HCT116 (cell line): ENCODE data around the gene RBFOX2. TPM values are rescaled to one million over a fixed set of nuclear protein-coding genes. Genes with fewer than 3 reads are reported as not detected.

Experiments
- ATAC-seq: fragments of 200-7000 bp; cut with Tn5 transposase; 2 replicates; pipeline ENCODE4 v1.9.1; 2020; ENCODE audit warnings: mild to moderate bottlenecking, moderate library complexity
- BruUV-seq: library from RNA; stranded (reverse); fragments of 400-500 nt; replicated peaks from 2 replicates; lab custom pipeline; 2021; lab: Mats Ljungman, UMichigan
- CTCF ChIA-PET: fragments of 300-600 bp; sonication (Branson Sonifier 250); formaldehyde crosslinking; loops from one replicate; lab custom pipeline; 2021; ENCODE audit warnings: antibody characterized with exemption; lab: Charles Lee
- POLR2A ChIA-PET: fragments of 300-600, 350-600 bp; sonication (Branson Sonifier 250); formaldehyde crosslinking; loops from one replicate; lab custom pipeline; 2021; ENCODE audit warnings: antibody characterized with exemption; lab: Charles Lee
- RAD21 ChIA-PET, 2 experiments: fragments of 300-600 bp; sonication (Branson Sonifier 250); formaldehyde crosslinking; loops; one replicate each; lab custom pipeline; 2023; ENCODE audit warnings: low total read pairs in 2 of 2; ENCODE audit not compliant: uncharacterized antibody in 2 of 2, unreplicated experiment in 2 of 2, low non-redundant PET in 1 of 2; lab: Charles Lee
- DNase-seq: peaks from one replicate; pipeline ENCODE4 v3.0.0-alpha.2; 2010; ENCODE audit warnings: low read depth, low spot score
- H2AFZ ChIP-seq: fragments of 200-600 bp; shearing (Covaris generic), sonication (generic); 2 replicates; pipeline ENCODE4 v1.6.1; 2017; ENCODE audit warnings: low read depth, mixed run types, mixed read lengths, antibody characterized with exemption, low read length; ENCODE audit not compliant: poor library complexity, severe bottlenecking
- H3K27ac ChIP-seq: 2 replicates; pipeline ENCODE4 v1.5.1; 2012; ENCODE audit warnings: low read depth, low read length
- H3K27me3 ChIP-seq: fragments of 200-600 bp; sonication (generic); 2 replicates; pipeline ENCODE4 v1.6.1; 2016; ENCODE audit warnings: mixed run types, low read length, mixed read lengths; ENCODE audit not compliant: insufficient read depth
- H3K36me3 ChIP-seq, 2 experiments: fragments of 200-500 bp in 1 of 2; fragments of 200-600 bp in 1 of 2; sonication (Bioruptor generic) in 1 of 2; sonication (generic) in 1 of 2; 2 replicates each; pipeline versions ENCODE4 v1.5.1 to v1.6.1; 2014 to 2016; ENCODE audit warnings: low read length in 2 of 2, inconsistent platforms in 1 of 2, mixed read lengths in 1 of 2, mixed run types in 1 of 2; ENCODE audit not compliant: insufficient read depth in 2 of 2, control insufficient read depth in 1 of 2
- H3K4me1 ChIP-seq, 2 experiments: fragments of 200-600 bp in 1 of 2; sonication (generic) in 1 of 2; 2 replicates each; pipeline versions ENCODE4 v1.5.1 to v1.6.1; 2012 to 2017; ENCODE audit warnings: low read length in 2 of 2, inconsistent platforms in 1 of 2, mild to moderate bottlenecking in 1 of 2, mixed read lengths in 1 of 2, mixed run types in 1 of 2, moderate library complexity in 1 of 2; ENCODE audit not compliant: insufficient read depth in 2 of 2, control insufficient read depth in 1 of 2
- H3K4me2 ChIP-seq: fragments of 200-600 bp; sonication (generic); 2 replicates; pipeline ENCODE4 v1.6.1; 2017; ENCODE audit warnings: mixed run types, low read length, mixed read lengths
- H3K4me3 ChIP-seq, 2 experiments: fragments of 200-600 bp in 1 of 2; sonication (generic) in 1 of 2; replicated peaks in 1 of 2; 2 replicates each; pipeline ENCODE4 v1.5.1; 2011 to 2016; ENCODE audit warnings: low read length in 2 of 2, control low read depth in 1 of 2, low read depth in 1 of 2, mild to moderate bottlenecking in 1 of 2, mixed read lengths in 1 of 2, mixed run types in 1 of 2
- H3K79me2 ChIP-seq: fragments of 200-600 bp; sonication (generic); 2 replicates; pipeline ENCODE4 v1.6.1; 2017; ENCODE audit warnings: mild to moderate bottlenecking, mixed run types, low read length, moderate library complexity, mixed read lengths; ENCODE audit not compliant: insufficient read depth
- H3K9ac ChIP-seq: fragments of 200-600 bp; sonication (generic); 2 replicates; pipeline ENCODE4 v1.6.1; 2016; ENCODE audit warnings: low read length, mixed read lengths
- H3K9me2 ChIP-seq: fragments of 200-600 bp; sonication (generic), shearing (Covaris generic); 2 replicates; pipeline ENCODE4 v1.6.1; 2017; ENCODE audit warnings: mixed run types, mild to moderate bottlenecking, moderate library complexity; ENCODE audit not compliant: insufficient read depth
- H3K9me3 ChIP-seq, 2 experiments: fragments of 200-500 bp in 1 of 2; fragments of 200-600 bp in 1 of 2; sonication (Bioruptor generic) in 1 of 2; sonication (generic) in 1 of 2; 2 replicates each; pipeline ENCODE4 v1.6.1; 2014 to 2017; ENCODE audit warnings: low read length in 2 of 2, mixed read lengths in 2 of 2, inconsistent platforms in 1 of 2, low read depth in 1 of 2, mild to moderate bottlenecking in 1 of 2, mixed run types in 1 of 2, moderate library complexity in 1 of 2; ENCODE audit not compliant: control insufficient read depth in 1 of 2, insufficient read depth in 1 of 2
- H4K20me1 ChIP-seq: fragments of 200-600 bp; sonication (generic), shearing (Covaris generic); 2 replicates; pipeline ENCODE4 v1.6.1; 2017; ENCODE audit warnings: mixed run types, mild to moderate bottlenecking, moderate library complexity; ENCODE audit not compliant: insufficient read depth
- EGR1 ChIP-seq: IDR thresholded peaks from 2 replicates; pipeline ENCODE4 v1.6.1; 2012; ENCODE audit warnings: low read depth
- ELF1 ChIP-seq: IDR thresholded peaks from 2 replicates; pipeline ENCODE4 v1.6.1; 2012; ENCODE audit warnings: low read depth, borderline replicate concordance
- FOSL1 ChIP-seq: IDR thresholded peaks from 2 replicates; pipeline ENCODE4 v1.6.1; 2012; ENCODE audit warnings: low read depth
- SRF ChIP-seq: IDR thresholded peaks from 2 replicates; pipeline ENCODE4 v1.6.1; 2012; ENCODE audit warnings: low read depth
- TCF7L2 ChIP-seq: IDR thresholded peaks from 2 replicates; pipeline ENCODE4 v1.7.0; 2011; ENCODE audit warnings: borderline replicate concordance, inconsistent platforms; ENCODE audit not compliant: insufficient read depth, insufficient read length; ENCODE audit errors: extremely low read depth
- ZFX ChIP-seq: fragments of 450-650 bp; IDR thresholded peaks from 2 replicates; pipeline ENCODE4 v1.6.1; 2017
- ZNF274 ChIP-seq: fragments of 200-500 bp; sonication (Bioruptor generic); IDR thresholded peaks from 2 replicates; pipeline ENCODE4 v1.6.1; 2014; ENCODE audit warnings: mild to moderate bottlenecking, low read depth, low read length, inconsistent platforms
- intact Hi-C: fragments of 100-400 bp; cut with micrococcal nuclease; formaldehyde crosslinking; loops from 2 replicates; pipeline ENCODE4 v1.10.0; 2022
- total RNA-seq: library from RNA; stranded (reverse); gene quantifications from one replicate; pipeline ENCODE4 v1.2.1, GENCODE V29; 2021; ENCODE audit not compliant: unreplicated experiment

Gene RBFOX2
- total RNA-seq, 1 experiment from 2014 or later: 83.9 TPM

DNA sequence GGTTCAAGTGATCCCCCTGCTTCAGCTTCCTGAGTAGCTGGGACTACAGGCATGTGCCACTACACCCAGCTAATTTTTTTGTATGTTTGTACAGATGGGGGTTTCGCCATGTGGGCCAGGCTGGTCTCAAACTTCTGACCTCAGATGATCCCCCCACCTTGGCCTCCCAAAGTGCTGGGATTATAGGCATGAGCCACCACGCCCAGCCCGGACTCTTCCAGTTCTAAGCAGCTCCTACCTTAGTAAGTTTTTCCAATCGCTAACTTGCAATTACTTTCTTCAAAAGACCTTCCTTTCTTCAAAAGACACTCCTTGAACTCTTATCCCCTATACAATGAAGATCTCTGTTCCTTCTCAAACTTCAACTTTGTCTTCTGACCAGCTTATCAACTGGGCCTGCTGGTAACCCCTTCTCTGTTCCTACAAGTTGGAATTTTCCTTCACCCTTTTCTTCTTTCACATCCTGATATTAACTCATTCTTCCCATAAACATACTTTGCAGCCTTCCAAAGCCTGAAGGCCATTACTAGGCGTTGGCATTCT, 25.8 kb downstream of the RBFOX2 start:
- RAD21 ChIA-PET: no interaction called here
- Histone ChIP-seq H3K4me3 (no peak overlapping the region), H3K4me2 (no peak overlapping the region), H3K36me3 (no peaks in the 10 kb centered on the region), H3K27ac (no peak overlapping the region), H3K9me3 (no peaks in the 10 kb centered on the region), H3K4me1 (peaks cover 12 to 19% of the 10 kb centered on the region in 2 experiments; a peak in 3 of 4 replicates), H3K9ac (no peak overlapping the region), H4K20me1 (peaks cover 4% of the 10 kb centered on the region; the same call in 1 of the 2 replicates), H3K9me2 (no peaks in the 10 kb centered on the region), H3K79me2 (peaks cover 86% of the 10 kb centered on the region), H2AFZ (no peak overlapping the region), H3K27me3 (no peaks in the 10 kb centered on the region)
- no peak for ATAC-seq
- no peak for DNase-seq
- POLR2A ChIA-PET: no interaction called here
- CTCF ChIA-PET: no interaction called here
- BruUV-seq: no TSS peak
- intact Hi-C loops: no loop called here
- TF ChIP-seq SRF (no peak), FOSL1 (no peak), ELF1 (no peak), TCF7L2 (no peak)

DNA sequence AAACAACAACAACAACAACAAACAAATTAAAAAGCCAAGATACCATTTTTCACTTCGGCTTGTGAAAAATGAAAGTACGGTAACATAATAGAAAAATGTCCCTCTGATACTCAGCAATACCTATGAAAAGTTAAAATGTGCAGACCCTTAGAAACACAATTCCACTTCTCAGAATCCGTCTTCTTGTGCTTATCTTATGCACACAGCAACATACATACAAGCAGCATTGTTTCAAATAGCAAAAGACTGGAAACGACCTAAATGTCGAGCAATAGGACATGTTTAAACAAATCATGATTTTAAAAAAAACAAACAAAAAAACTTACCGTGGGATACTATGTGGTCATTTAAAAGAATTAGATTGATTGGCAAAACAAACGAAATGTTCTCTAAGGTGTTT, 26.5 kb downstream of the RBFOX2 start:
- no TSS peak for BruUV-seq
- Histone ChIP-seq H3K36me3 (no peaks in the 10 kb centered on the region), H3K79me2 (peaks cover 88% of the 10 kb centered on the region), H3K9ac (no peak overlapping the region), H2AFZ (no peak overlapping the region), H3K4me1 (peaks cover 12 to 19% of the 10 kb centered on the region in 2 experiments; a peak in 3 of 4 replicates), H3K27ac (no peak overlapping the region), H3K9me3 (no peaks in the 10 kb centered on the region), H3K4me2 (no peak overlapping the region), H4K20me1 (peaks cover 4% of the 10 kb centered on the region; the same call in 1 of the 2 replicates), H3K4me3 (no peak overlapping the region), H3K27me3 (no peaks in the 10 kb centered on the region), H3K9me2 (no peaks in the 10 kb centered on the region)
- ATAC-seq (no peak), DNase-seq (no peak)
- ChIA-PET POLR2A (no interaction called here), CTCF (no interaction called here), RAD21 (no interaction called here)
- no peak for TF ChIP-seq SRF
- TF ChIP-seq ZFX: no peak
- TF ChIP-seq EGR1: no peak
- TF ChIP-seq ZNF274: no peak
- intact Hi-C loops: no loop called here
